Measurements from ENCODE around the gene GPBAR1. TPM values are rescaled to one million over a fixed set of nuclear protein-coding genes. Genes with fewer than 3 reads are reported as not detected.
A peak's percentile ranks its signal among the peaks of the same experiment; 100 is the strongest.

Gene GPBAR1
- total RNA-seq, 2 donors from 2014 or later: 1.1 to 1.3 TPM

- intact Hi-C loops (cut with DNase I): no loop called here
- no peak overlapping the region for H3K27ac ChIP-seq
- H3K4me1 ChIP-seq: peaks cover 22% of the 10 kb centered on the region
- DNase-seq: no peak
- H3K4me3 ChIP-seq: no peak overlapping the region
- H3K9me3 ChIP-seq: no peaks in the 10 kb centered on the region
- no peak for TF ChIP-seq CTCF (IDR thresholded peaks at IDR 0.05)
- H3K9ac ChIP-seq (ENCODE audit: low read depth in 2 of 2, low read length in 2 of 2): no peak overlapping the region
- H3K36me3 ChIP-seq: no peaks in the 10 kb centered on the region
- no peaks in the 10 kb centered on the region for H3K27me3 ChIP-seq
Observed at GRCh38 chr2:218223046-218223445, 37.8 kb upstream of the GPBAR1 start.

GRCh38 chr2:218224186-218224585 lies 36.6 kb upstream of the GPBAR1 start:
- intact Hi-C loops (cut with DNase I): no loop called here
- H3K4me3 ChIP-seq: no peak overlapping the region
- H3K36me3 ChIP-seq: no peaks in the 10 kb centered on the region
- no peak for TF ChIP-seq CTCF (IDR thresholded peaks at IDR 0.05)
- peaks cover 18% of the 10 kb centered on the region for H3K4me1 ChIP-seq
- H3K9ac ChIP-seq (ENCODE audit: low read depth in 2 of 2, low read length in 2 of 2): no peak overlapping the region
- no peak for DNase-seq
- no peaks in the 10 kb centered on the region for H3K27me3 ChIP-seq
- H3K27ac ChIP-seq: no peak overlapping the region
- H3K9me3 ChIP-seq: no peaks in the 10 kb centered on the region

GRCh38 chr2:218226903-218227302 lies 33.9 kb upstream of the GPBAR1 start:
- no peaks in the 10 kb centered on the region for H3K36me3 ChIP-seq
- H3K9me3 ChIP-seq: no peaks in the 10 kb centered on the region
- intact Hi-C loops (cut with DNase I): no loop called here
- DNase-seq: no peak
- no peak overlapping the region for H3K9ac ChIP-seq (ENCODE audit: low read depth in 2 of 2, low read length in 2 of 2)
- H3K27ac ChIP-seq: no peak overlapping the region
- no peak overlapping the region for H3K4me3 ChIP-seq
- no peaks in the 10 kb centered on the region for H3K27me3 ChIP-seq
- TF ChIP-seq CTCF (IDR thresholded peaks at IDR 0.05): no peak
- H3K4me1 ChIP-seq: peaks cover 9% of the 10 kb centered on the region

- H3K4me1 ChIP-seq: peaks cover 7% of the 10 kb centered on the region
- H3K27ac ChIP-seq: peak overlapping the region; percentile 67
- intact Hi-C loops (cut with DNase I): no loop called here
- no peak for TF ChIP-seq CTCF (IDR thresholded peaks at IDR 0.05)
- DNase-seq: no peak
- no peak overlapping the region for H3K9ac ChIP-seq (ENCODE audit: low read depth in 2 of 2, low read length in 2 of 2)
- no peaks in the 10 kb centered on the region for H3K27me3 ChIP-seq
- H3K9me3 ChIP-seq: no peaks in the 10 kb centered on the region
- no peak overlapping the region for H3K4me3 ChIP-seq
- H3K36me3 ChIP-seq: no peaks in the 10 kb centered on the region
Observed at GRCh38 chr2:218228366-218229090, 32.3 kb upstream of the GPBAR1 start.

GRCh38 chr2:218229239-218229638 lies 31.6 kb upstream of the GPBAR1 start:
- Histone ChIP-seq H3K27me3 (no peaks in the 10 kb centered on the region), H3K9me3 (no peaks in the 10 kb centered on the region), H3K4me3 (no peak overlapping the region), H3K9ac (ENCODE audit: low read depth in 2 of 2, low read length in 2 of 2) (no peak overlapping the region), H3K36me3 (no peaks in the 10 kb centered on the region), H3K4me1 (peaks cover 7% of the 10 kb centered on the region), H3K27ac (peak overlapping the region; percentile 67)
- intact Hi-C loops (cut with DNase I): no loop called here
- TF ChIP-seq CTCF (IDR thresholded peaks at IDR 0.05): no peak
- no peak for DNase-seq

Data from colonic mucosa (tissue), 4 donors.